ENCODE data around the gene PCP2. TPM values are rescaled to one million over a fixed set of nuclear protein-coding genes. Genes with fewer than 3 reads are reported as not detected.

PCP2 gene
- total RNA-seq, 1 experiment from 2014 or later: not detected

- peaks cover 2% of the 10 kb centered on the region; the same call in 1 of the 2 replicates for H3K27me3 ChIP-seq (ENCODE audit: insufficient read depth, low read length)
- H3K36me3 Mint-ChIP-seq (ENCODE audit: insufficient read depth in 1 of 3, low read depth in 3 of 3): no peaks in the 10 kb centered on the region; a peak in 1 of 7 replicates
- TF ChIP-seq CTCF (conservative IDR thresholded peaks at IDR 0.05): no peak
- WGBS (ENCODE audit: extremely low coverage, insufficient read length, low lambda C conversion rate): no CpG with 5 or more reads among the region's 9 CpGs
- no peak overlapping the region for H3T11ph ChIP-seq (ENCODE audit: low read length)
- no peaks in the 10 kb centered on the region for H4K20me1 ChIP-seq (ENCODE audit: control insufficient read depth, insufficient read depth, insufficient read length)
- no peak overlapping the region for H3K27ac ChIP-seq (ENCODE audit: insufficient read length, low read depth, low read length)
- no peak overlapping the region for H3K18ac ChIP-seq (ENCODE audit: insufficient read length, low read depth, low read length)
- peaks cover 0 to 7% of the 10 kb centered on the region in 2 experiments; a peak in 2 of 5 replicates for H3K9me3 Mint-ChIP-seq
- no peak overlapping the region for H4K5ac ChIP-seq (ENCODE audit: insufficient read length, low read depth, low read length)
- no peak overlapping the region for H2BK12ac ChIP-seq (ENCODE audit: insufficient read length, low read depth, low read length)
- peaks cover 6% of the 10 kb centered on the region for H3K23me2 ChIP-seq (ENCODE audit: insufficient read length, low read depth, low read length, poor library complexity, severe bottlenecking)
- no peaks in the 10 kb centered on the region for H3K9me3 ChIP-seq (ENCODE audit: control insufficient read depth, low read depth, low read length)
- H2BK20ac ChIP-seq (ENCODE audit: low read depth, low read length, poor library complexity, severe bottlenecking): no peak overlapping the region
- no peak overlapping the region for H3K14ac ChIP-seq (ENCODE audit: insufficient read depth, low read length)
- H3K4me1 Mint-ChIP-seq: peaks cover 0 to 12% of the 10 kb centered on the region in 2 experiments; a peak in 3 of 4 replicates
- H3K4me3 Mint-ChIP-seq: peak overlapping the region; percentile 77 to 93
- no peak overlapping the region for H3K4ac ChIP-seq (ENCODE audit: low read depth, low read length)
- H2BK15ac ChIP-seq (ENCODE audit: low read depth, low read length): no peak overlapping the region
- no peak overlapping the region for H2BK5ac ChIP-seq (ENCODE audit: insufficient read length, low read length)
- H3K27ac Mint-ChIP-seq: no peak overlapping the region
- H2AK5ac ChIP-seq (ENCODE audit: insufficient read length, low read length): no peak overlapping the region
- H3K79me1 ChIP-seq (ENCODE audit: insufficient read depth, low read depth, low read length, poor library complexity, severe bottlenecking): no peaks in the 10 kb centered on the region
- no peaks in the 10 kb centered on the region for H3K79me2 ChIP-seq (ENCODE audit: insufficient read depth, low read length)
- no peaks in the 10 kb centered on the region for H3K4me1 ChIP-seq (ENCODE audit: insufficient read depth, low read length)
- peak overlapping the region; percentile 57 for H3K4me2 ChIP-seq (ENCODE audit: insufficient read depth, insufficient read length, low read length)
- H4K8ac ChIP-seq (replicated peaks; ENCODE audit: insufficient read length, low read depth, low read length): no peak overlapping the region
- peaks cover 90% of the 10 kb centered on the region for H3K27me3 Mint-ChIP-seq (ENCODE audit: low read depth)
- no peak overlapping the region for H3K56ac ChIP-seq (ENCODE audit: insufficient read length, low read depth, low read length)
- H3K23ac ChIP-seq (ENCODE audit: insufficient read length, low read depth, low read length): no peak overlapping the region
- no peak overlapping the region for H3K9ac ChIP-seq (ENCODE audit: extremely low read depth, insufficient read length, low read length)
- no peak overlapping the region for H2AFZ ChIP-seq (ENCODE audit: low read length)
- no peak overlapping the region for H4K91ac ChIP-seq (ENCODE audit: insufficient read length, low read depth, low read length)
- no peak overlapping the region for H2BK120ac ChIP-seq (ENCODE audit: low read depth, low read length, poor library complexity, severe bottlenecking)
- DNase-seq: no peak
Measured at GRCh38 chr19:7669641-7670040, 36.1 kb upstream of the PCP2 start.
